ENCODE results near the gene PSMD2.

DNA sequence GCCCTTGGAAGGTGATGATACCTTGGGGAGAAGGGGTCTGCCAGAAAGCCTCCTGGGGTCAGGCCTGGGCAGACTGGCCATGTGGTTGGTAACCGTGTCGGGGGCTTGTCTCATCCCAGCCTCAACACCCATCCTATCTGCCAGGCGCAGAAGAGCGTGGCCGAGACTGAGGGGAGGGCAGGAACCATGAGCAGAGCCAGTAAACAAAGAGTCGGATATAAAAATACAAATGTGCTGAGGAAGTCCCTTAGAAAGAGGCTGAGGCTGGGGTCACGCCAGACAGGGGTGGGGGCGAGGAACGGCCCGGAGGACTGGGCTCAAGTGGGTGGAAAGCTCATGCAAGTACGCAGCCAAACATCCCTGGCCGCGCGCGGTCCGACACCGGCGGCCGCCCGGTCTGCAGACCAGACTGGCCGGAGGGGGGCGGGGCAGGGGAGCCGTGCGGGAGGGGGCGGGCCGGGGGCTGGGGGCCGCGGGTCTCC lies 39.6 kb upstream of the PSMD2 start:
- TF ChIP-seq RAD21 (IDR thresholded peaks at IDR 0.05 in 1 of 2, conservative IDR thresholded peaks at IDR 0.05 in 1 of 2; ENCODE audit: low read depth in 2 of 2, low read length in 2 of 2) = no peak
- no peak for TF ChIP-seq CREB1 (IDR thresholded peaks at IDR 0.05)
- no peak for TF ChIP-seq RFX5 (IDR thresholded peaks at IDR 0.05; ENCODE audit: borderline replicate concordance, low read depth, low read length)
- no peak for TF ChIP-seq EZH2 (IDR thresholded peaks at IDR 0.05; ENCODE audit: low read depth, low read length, severe bottlenecking)
- TF ChIP-seq NANOG (IDR thresholded peaks at IDR 0.05; ENCODE audit: insufficient read depth, low read depth, low read length, poor library complexity, severe bottlenecking) = no peak
- no peak for TF ChIP-seq HDAC2 (IDR thresholded peaks at IDR 0.05; ENCODE audit: borderline replicate concordance in 1 of 2, low read depth in 2 of 2, low read length in 2 of 2)
- no peak for TF ChIP-seq POLR2A (IDR thresholded peaks at IDR 0.05; ENCODE audit: control extremely low read depth in 1 of 2, low read depth in 2 of 2, low read length in 2 of 2)
- TF ChIP-seq EP300 (IDR thresholded peaks at IDR 0.05; ENCODE audit: borderline replicate concordance in 1 of 2, low read depth in 2 of 2, low read length in 2 of 2) = no peak
- TF ChIP-seq, protein P1, sequence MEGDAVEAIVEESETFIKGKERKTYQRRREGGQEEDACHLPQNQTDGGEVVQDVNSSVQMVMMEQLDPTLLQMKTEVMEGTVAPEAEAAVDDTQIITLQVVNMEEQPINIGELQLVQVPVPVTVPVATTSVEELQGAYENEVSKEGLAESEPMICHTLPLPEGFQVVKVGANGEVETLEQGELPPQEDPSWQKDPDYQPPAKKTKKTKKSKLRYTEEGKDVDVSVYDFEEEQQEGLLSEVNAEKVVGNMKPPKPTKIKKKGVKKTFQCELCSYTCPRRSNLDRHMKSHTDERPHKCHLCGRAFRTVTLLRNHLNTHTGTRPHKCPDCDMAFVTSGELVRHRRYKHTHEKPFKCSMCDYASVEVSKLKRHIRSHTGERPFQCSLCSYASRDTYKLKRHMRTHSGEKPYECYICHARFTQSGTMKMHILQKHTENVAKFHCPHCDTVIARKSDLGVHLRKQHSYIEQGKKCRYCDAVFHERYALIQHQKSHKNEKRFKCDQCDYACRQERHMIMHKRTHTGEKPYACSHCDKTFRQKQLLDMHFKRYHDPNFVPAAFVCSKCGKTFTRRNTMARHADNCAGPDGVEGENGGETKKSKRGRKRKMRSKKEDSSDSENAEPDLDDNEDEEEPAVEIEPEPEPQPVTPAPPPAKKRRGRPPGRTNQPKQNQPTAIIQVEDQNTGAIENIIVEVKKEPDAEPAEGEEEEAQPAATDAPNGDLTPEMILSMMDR (IDR thresholded peaks at IDR 0.05; ENCODE audit: control extremely low read depth in 1 of 3, insufficient read depth in 1 of 3, low read depth in 1 of 3, low read length in 3 of 3) = no peak

Data from H1 (cell line).